ENCODE measurements around the gene ALS2CL.

DNA sequence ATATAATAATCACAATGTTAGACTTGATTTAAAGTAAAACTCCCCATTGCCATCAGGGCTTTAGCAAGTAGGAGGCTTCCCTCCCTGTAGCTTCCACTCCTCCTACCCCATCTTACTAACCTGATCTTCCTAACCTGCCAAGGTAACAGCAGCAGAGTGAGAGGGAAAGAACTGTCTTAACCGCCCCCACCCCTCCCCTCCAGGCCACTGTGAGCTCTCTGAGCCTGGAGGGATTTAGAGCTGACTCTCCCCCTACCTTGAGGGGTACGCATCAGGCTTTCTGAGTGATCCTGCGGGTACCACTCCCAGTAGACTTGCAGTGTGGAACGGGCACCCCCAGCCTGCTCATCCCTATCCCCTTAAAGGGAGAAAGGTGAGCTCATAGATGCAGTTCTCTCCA, 35.6 kb upstream of the ALS2CL start:
- TF ChIP-seq, protein P1, sequence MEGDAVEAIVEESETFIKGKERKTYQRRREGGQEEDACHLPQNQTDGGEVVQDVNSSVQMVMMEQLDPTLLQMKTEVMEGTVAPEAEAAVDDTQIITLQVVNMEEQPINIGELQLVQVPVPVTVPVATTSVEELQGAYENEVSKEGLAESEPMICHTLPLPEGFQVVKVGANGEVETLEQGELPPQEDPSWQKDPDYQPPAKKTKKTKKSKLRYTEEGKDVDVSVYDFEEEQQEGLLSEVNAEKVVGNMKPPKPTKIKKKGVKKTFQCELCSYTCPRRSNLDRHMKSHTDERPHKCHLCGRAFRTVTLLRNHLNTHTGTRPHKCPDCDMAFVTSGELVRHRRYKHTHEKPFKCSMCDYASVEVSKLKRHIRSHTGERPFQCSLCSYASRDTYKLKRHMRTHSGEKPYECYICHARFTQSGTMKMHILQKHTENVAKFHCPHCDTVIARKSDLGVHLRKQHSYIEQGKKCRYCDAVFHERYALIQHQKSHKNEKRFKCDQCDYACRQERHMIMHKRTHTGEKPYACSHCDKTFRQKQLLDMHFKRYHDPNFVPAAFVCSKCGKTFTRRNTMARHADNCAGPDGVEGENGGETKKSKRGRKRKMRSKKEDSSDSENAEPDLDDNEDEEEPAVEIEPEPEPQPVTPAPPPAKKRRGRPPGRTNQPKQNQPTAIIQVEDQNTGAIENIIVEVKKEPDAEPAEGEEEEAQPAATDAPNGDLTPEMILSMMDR (conservative IDR thresholded peaks at IDR 0.05; ENCODE audit: low read depth, low read length), result no peak
- TF ChIP-seq EZH2 (IDR thresholded peaks at IDR 0.05; ENCODE audit: borderline replicate concordance, low read depth, low read length, poor library complexity, severe bottlenecking), result no peak

Data from A673 (cell line).